ENCODE results near the gene CST7.
"Not testable (repeated sequence)": the region's sequence is repeated elsewhere in the genome, so short reads cannot be mapped to it uniquely, and the experiment has no call there.

CST7 gene

GRCh38 chr20:24935766-24936525 lies 13.1 kb upstream of the CST7 start:
- Mint-ChIP-seq H3K4me1 (ENCODE audit: low read depth) (peaks cover 34% of the 10 kb centered on the region), H3K27ac (no peak overlapping the region), H3K4me3 (no peak overlapping the region), H3K36me3 (ENCODE audit: low read depth) (peaks cover 13% of the 10 kb centered on the region), H3K9me3 (peaks cover 22% of the 10 kb centered on the region), H3K27me3 (ENCODE audit: low read depth) (no peaks in the 10 kb centered on the region)

- Mint-ChIP-seq H3K4me3 (no peak overlapping the region), H3K4me1 (ENCODE audit: low read depth) (peaks cover 26% of the 10 kb centered on the region), H3K27me3 (ENCODE audit: low read depth) (no peaks in the 10 kb centered on the region), H3K27ac (no peak overlapping the region), H3K36me3 (ENCODE audit: low read depth) (peaks cover 17% of the 10 kb centered on the region), H3K9me3 (peaks cover 25% of the 10 kb centered on the region)
Observed at GRCh38 chr20:24936526-24937407, 12.3 kb upstream of the CST7 start.

GRCh38 chr20:24937579-24937978 lies 11.5 kb upstream of the CST7 start:
- H3K27ac Mint-ChIP-seq = no peak overlapping the region

GRCh38 chr20:24938498-24938897 lies 10.6 kb upstream of the CST7 start:
- no peak overlapping the region for H3K27ac Mint-ChIP-seq
- peaks cover 20% of the 10 kb centered on the region for H3K36me3 Mint-ChIP-seq (ENCODE audit: low read depth)
- H3K27me3 Mint-ChIP-seq (ENCODE audit: low read depth) = no peaks in the 10 kb centered on the region
- H3K4me3 Mint-ChIP-seq = no peak overlapping the region
- H3K9me3 Mint-ChIP-seq = peaks cover 32% of the 10 kb centered on the region
- H3K4me1 Mint-ChIP-seq (ENCODE audit: low read depth) = peaks cover 11% of the 10 kb centered on the region

More at GRCh38 chr20:24937579-24937978, 11.5 kb upstream of the CST7 start:
- Mint-ChIP-seq H3K4me1 (ENCODE audit: low read depth) (peaks cover 18% of the 10 kb centered on the region), H3K27me3 (ENCODE audit: low read depth) (no peaks in the 10 kb centered on the region), H3K4me3 (no peak overlapping the region), H3K9me3 (peaks cover 32% of the 10 kb centered on the region), H3K36me3 (ENCODE audit: low read depth) (peaks cover 20% of the 10 kb centered on the region)

GRCh38 chr20:24939036-24939435 lies 10.0 kb upstream of the CST7 start:
- Mint-ChIP-seq H3K36me3 (ENCODE audit: low read depth) (peaks cover 24% of the 10 kb centered on the region), H3K27ac (no peak overlapping the region), H3K27me3 (ENCODE audit: low read depth) (no peaks in the 10 kb centered on the region), H3K9me3 (peaks cover 35% of the 10 kb centered on the region), H3K4me1 (ENCODE audit: low read depth) (peaks cover 7% of the 10 kb centered on the region), H3K4me3 (no peak overlapping the region)

GRCh38 chr20:24942679-24943078 lies 6.4 kb upstream of the CST7 start:
- Mint-ChIP-seq H3K27ac (no peak overlapping the region), H3K4me3 (no peak overlapping the region), H3K4me1 (ENCODE audit: low read depth) (peaks cover 21% of the 10 kb centered on the region), H3K27me3 (ENCODE audit: low read depth) (no peaks in the 10 kb centered on the region), H3K9me3 (peaks cover 60% of the 10 kb centered on the region), H3K36me3 (ENCODE audit: low read depth) (peaks cover 49% of the 10 kb centered on the region)

- peaks cover 61% of the 10 kb centered on the region for H3K9me3 Mint-ChIP-seq
- H3K27me3 Mint-ChIP-seq (ENCODE audit: low read depth) = no peaks in the 10 kb centered on the region
- H3K36me3 Mint-ChIP-seq (ENCODE audit: low read depth) = peaks cover 54% of the 10 kb centered on the region
- H3K4me3 Mint-ChIP-seq = no peak overlapping the region
- H3K27ac Mint-ChIP-seq = no peak overlapping the region
- H3K4me1 Mint-ChIP-seq (ENCODE audit: low read depth) = peaks cover 21% of the 10 kb centered on the region
Observed at GRCh38 chr20:24943196-24943595, 5.9 kb upstream of the CST7 start.

- no peaks in the 10 kb centered on the region for H3K27me3 Mint-ChIP-seq (ENCODE audit: low read depth)
- H3K4me3 Mint-ChIP-seq = no peak overlapping the region
- peaks cover 24% of the 10 kb centered on the region for H3K4me1 Mint-ChIP-seq (ENCODE audit: low read depth)
- H3K36me3 Mint-ChIP-seq (ENCODE audit: low read depth) = peaks cover 56% of the 10 kb centered on the region
- H3K27ac Mint-ChIP-seq = no peak overlapping the region
- peaks cover 61% of the 10 kb centered on the region for H3K9me3 Mint-ChIP-seq
Observed at GRCh38 chr20:24943731-24944130, 5.3 kb upstream of the CST7 start.

- H3K27ac Mint-ChIP-seq; H3K27me3 Mint-ChIP-seq (ENCODE audit: low read depth); H3K4me3 Mint-ChIP-seq: not testable (repeated sequence)
- peaks cover 56% of the 10 kb centered on the region for H3K9me3 Mint-ChIP-seq
- H3K36me3 Mint-ChIP-seq (ENCODE audit: low read depth) = peaks cover 53% of the 10 kb centered on the region
- H3K4me1 Mint-ChIP-seq (ENCODE audit: low read depth) = peaks cover 40% of the 10 kb centered on the region
Observed at GRCh38 chr20:24946376-24946775, 2.7 kb upstream of the CST7 start.

- Mint-ChIP-seq H3K4me3 (peak overlapping the region; percentile 89), H3K27ac (peak overlapping the region; percentile 94), H3K4me1 (ENCODE audit: low read depth) (peaks cover 52% of the 10 kb centered on the region), H3K9me3 (peaks cover 47% of the 10 kb centered on the region), H3K36me3 (ENCODE audit: low read depth) (peaks cover 57% of the 10 kb centered on the region)
- H3K27me3 Mint-ChIP-seq (ENCODE audit: low read depth) = not testable (repeated sequence)
Observed at GRCh38 chr20:24948396-24948938, 602 bp upstream of the CST7 start.

- Mint-ChIP-seq H3K27me3 (ENCODE audit: low read depth) (no peaks in the 10 kb centered on the region), H3K4me1 (ENCODE audit: low read depth) (peaks cover 57% of the 10 kb centered on the region), H3K36me3 (ENCODE audit: low read depth) (peaks cover 60% of the 10 kb centered on the region), H3K4me3 (peak overlapping the region; percentile 89), H3K27ac (peak overlapping the region; percentile 94), H3K9me3 (peaks cover 37% of the 10 kb centered on the region)
Observed at GRCh38 chr20:24949756-24950127, 673 bp downstream of the CST7 start.

GRCh38 chr20:24950128-24950835 lies 1.2 kb downstream of the CST7 start:
- Mint-ChIP-seq H3K27ac (peak overlapping the region; percentile 94), H3K4me1 (ENCODE audit: low read depth) (peaks cover 62% of the 10 kb centered on the region), H3K36me3 (ENCODE audit: low read depth) (peaks cover 61% of the 10 kb centered on the region), H3K27me3 (ENCODE audit: low read depth) (no peaks in the 10 kb centered on the region), H3K4me3 (peak overlapping the region; percentile 89), H3K9me3 (peaks cover 31% of the 10 kb centered on the region)

- peak overlapping the region; percentile 89 for H3K4me3 Mint-ChIP-seq
- H3K36me3 Mint-ChIP-seq (ENCODE audit: low read depth) = peaks cover 59% of the 10 kb centered on the region
- H3K4me1 Mint-ChIP-seq (ENCODE audit: low read depth) = peaks cover 61% of the 10 kb centered on the region
- peaks cover 24% of the 10 kb centered on the region for H3K9me3 Mint-ChIP-seq
- H3K27ac Mint-ChIP-seq = peak overlapping the region; percentile 68
- H3K27me3 Mint-ChIP-seq (ENCODE audit: low read depth) = no peaks in the 10 kb centered on the region
Observed at GRCh38 chr20:24950836-24951525, 1.9 kb downstream of the CST7 start.

Data from T-helper 1 cell treated with Interleukin-12 subunit alpha and Interleukin-12 subunit beta and Interleukin-4 antibody, amounts not matched to agents 30 μg/mL and 1 μg/mL, for 36 hours (primary cell).